Inflammatory macrophage treated with lipopolysaccharide for 1 hour (primary cell): ENCODE measurements around the gene CLEC11A.

ENCODE experiments used
- DNase-seq, 2 donors: peaks; one replicate each; pipeline ENCODE4 v3.0.0-alpha.2; 2020 to 2022

CLEC11A gene, protein sequence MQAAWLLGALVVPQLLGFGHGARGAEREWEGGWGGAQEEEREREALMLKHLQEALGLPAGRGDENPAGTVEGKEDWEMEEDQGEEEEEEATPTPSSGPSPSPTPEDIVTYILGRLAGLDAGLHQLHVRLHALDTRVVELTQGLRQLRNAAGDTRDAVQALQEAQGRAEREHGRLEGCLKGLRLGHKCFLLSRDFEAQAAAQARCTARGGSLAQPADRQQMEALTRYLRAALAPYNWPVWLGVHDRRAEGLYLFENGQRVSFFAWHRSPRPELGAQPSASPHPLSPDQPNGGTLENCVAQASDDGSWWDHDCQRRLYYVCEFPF

DNA sequence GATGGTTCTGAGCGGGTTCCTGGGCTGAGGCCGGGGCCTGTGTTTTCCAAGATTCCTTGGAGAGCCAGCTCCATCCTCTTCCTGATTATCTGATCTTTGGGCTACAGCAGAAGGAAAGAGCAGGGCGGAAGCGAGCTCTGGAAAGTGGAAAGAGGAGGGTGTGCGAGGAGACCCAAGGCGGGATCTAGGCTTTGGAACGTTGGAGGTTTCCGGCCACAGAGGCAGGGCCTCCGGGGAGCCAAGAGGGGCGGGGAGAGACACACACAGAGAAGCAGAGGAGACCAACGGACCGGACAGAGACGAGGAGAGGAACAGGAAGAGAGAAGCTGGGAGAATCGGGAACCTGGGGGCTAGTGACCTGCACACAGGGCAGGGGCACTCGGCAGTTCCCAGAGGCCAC lies at the start of gene CLEC11A:
TSS of gene CLEC11A (plus strand) at position 296 of the 400 bp plus-strand sequence. CDS start 162 bp downstream, outside the sequence.
- peak; percentile 13 to 21 for DNase-seq

DNA sequence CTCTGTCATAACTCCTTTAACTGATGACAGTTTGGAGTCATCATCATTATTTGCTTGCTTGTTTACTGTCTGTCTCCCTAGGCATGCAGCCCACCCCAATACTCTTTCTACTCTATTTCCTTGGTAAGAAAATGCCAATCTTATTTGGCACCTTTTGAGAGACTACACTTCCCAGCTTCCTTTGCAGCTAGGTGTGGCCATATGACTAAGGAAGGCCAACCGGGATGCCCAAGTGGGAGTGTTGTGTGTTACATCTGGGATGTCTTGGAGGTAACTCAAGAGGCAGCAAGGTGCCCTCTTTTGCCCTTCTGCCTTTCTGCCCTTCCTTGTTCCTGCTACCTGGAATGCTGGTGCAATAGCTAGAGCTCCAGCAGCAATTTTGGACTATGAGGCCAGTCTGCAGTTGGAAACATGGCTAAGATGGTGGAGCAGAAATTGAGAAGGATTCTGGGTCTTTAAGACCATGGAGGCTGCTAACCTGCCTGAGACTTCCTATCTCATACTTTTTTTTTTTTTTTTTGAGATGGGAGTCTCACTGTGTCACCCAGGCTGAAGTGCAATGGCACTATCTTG lies 46.5 kb upstream of the CLEC11A start:
- DNase-seq, result no peak

DNA sequence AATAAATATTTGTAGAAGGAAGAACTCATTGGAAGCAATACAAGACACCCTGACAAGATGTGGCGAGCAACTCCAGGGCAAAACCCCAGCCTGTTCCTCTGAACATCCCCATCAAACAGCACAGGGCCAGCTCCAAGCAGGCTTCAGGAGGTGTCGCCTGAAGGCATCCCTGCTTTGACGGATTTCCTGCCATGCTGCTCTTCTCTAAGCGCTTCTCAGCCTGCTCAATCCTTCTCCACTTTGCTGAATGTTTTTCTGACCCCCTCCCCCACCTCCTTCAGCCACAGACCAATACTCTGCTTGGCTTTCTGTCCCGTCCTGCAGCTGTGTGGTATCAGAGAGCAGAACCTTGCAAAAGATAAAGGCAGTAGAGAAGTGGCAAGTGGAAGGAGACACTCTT lies 45.5 kb upstream of the CLEC11A start:
- DNase-seq, result no peak

- no peak for DNase-seq
Measured at GRCh38 chr19:50678323-50678722, 44.8 kb upstream of the CLEC11A start.

DNA sequence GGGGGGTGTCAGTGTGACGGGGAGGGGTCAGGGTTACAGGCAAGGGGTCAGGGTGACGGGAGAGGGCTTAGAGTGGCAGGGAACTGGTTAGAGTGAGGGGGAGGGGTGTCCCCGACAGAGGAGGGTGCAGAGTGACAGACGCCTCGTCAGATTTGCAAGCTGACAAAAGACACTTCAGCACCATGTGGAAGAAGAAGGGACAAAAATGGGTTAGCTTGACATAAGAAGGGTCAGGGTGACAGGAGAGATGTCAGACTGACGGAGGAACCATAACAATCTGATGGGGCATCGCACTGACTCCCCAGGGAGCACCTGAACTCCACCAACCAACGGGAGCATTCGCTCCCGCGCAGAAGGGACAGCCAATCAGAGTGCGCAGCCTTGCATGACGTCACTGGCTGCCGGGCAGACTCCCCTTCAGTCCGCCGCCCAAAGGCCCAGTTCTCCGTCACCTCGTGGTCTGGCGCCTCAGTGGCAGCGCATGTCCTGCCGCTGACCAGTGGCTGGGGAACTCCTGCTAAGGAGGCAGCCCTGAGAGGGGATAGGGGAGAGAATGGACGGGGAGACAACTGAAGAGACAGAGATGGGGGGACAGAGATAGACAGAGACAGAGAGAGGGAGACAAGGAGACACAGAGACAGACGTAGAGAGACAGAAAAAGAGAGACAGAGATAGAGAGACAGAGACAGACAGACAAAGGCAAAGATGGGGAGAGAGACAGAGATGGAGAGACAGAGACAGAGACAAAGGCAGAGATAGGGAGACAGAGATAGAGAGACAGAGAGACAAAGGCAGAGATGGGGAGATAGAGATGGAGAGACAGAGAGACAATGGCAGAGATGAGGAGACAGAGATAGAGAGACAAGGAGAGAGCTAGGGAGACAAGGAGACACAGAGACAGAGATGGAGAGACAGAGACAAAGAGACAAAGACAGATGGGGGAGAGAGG lies 43.7 kb upstream of the CLEC11A start:
- peak; percentile 57 to 87 for DNase-seq

DNA sequence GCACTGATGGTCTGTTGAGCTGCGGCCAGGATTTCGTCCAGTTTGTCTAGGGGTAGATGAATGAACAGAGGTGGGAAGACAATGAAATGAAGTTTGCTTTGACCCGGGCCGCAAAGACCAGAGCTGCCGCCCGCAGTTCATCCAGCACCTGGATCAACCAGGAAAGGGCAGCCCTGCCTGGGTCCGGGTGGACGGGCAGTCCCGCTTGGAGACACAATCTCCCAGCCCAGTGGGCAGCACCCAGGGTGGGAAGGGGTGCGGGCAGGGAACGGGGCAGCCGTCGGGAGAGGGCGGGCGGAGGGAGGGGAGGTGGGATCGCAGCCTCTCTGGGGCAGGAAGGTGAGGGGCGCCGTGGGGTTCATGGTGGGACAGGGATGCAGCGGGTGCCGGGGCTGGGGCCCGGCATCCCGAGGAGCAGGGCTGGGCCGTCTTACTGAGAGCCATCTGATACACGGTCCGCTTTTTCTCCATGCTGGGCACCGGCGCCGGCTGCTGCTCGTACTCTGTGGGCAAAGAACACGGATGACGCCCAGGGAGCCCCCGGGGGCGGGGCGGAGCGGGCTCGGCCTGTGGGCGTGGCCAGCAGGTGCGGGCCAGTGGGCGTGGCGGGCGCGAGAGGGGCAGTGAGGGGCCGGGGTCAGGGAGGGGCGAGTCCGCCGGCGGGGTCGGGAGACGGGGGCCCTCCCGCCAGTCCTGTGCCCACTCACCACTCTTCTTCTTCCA lies 36.7 kb upstream of the CLEC11A start:
- DNase-seq, result no peak

- DNase-seq, result no peak
Measured at GRCh38 chr19:50688766-50689165, 34.4 kb upstream of the CLEC11A start.

GRCh38 chr19:50690439-50690838 lies 32.7 kb upstream of the CLEC11A start:
- no peak for DNase-seq

- no peak for DNase-seq
Measured at GRCh38 chr19:50693064-50693975, 29.8 kb upstream of the CLEC11A start.

- DNase-seq, result no peak
Measured at GRCh38 chr19:50694815-50695145, 28.4 kb upstream of the CLEC11A start.

- DNase-seq, result no peak
Measured at GRCh38 chr19:50695251-50696093, 27.7 kb upstream of the CLEC11A start.

GRCh38 chr19:50696094-50696483 lies 27.1 kb upstream of the CLEC11A start:
- no peak for DNase-seq

DNA sequence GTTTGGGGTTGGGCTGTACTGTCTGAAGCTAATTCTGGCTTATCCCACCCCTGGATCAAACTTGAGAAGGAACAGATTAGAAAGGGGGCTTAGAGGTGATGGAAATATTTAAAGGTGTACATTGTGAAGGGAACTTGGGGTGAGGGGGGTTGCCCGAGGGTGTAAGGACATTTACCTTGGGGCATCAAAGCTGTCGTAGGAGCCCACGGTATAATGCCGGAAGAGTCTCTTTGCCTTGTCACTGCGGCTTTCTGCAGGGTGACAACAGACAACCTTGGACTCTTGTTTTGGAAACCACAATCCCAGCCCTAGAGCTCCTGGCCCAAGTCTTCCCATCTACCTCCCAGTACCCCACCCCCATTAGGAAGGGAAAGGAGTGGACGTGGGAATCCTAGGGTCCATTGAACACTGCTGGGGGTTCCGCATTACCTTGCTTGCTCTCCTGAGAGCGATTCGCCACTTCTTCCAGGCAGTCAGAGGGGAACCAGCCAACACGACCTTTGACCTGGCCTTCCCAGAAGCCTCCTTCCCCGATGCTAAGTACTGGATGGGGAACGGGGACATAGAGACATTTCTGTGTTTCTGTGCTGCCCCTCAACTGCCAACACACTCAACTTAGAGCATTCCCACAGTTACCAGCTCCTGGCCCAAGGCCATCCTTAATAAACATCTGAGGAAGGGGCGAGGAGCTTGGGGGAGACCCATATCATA lies 25.6 kb upstream of the CLEC11A start:
- no peak for DNase-seq

GRCh38 chr19:50701367-50701985 lies 21.7 kb upstream of the CLEC11A start:
- DNase-seq, result no peak

DNA sequence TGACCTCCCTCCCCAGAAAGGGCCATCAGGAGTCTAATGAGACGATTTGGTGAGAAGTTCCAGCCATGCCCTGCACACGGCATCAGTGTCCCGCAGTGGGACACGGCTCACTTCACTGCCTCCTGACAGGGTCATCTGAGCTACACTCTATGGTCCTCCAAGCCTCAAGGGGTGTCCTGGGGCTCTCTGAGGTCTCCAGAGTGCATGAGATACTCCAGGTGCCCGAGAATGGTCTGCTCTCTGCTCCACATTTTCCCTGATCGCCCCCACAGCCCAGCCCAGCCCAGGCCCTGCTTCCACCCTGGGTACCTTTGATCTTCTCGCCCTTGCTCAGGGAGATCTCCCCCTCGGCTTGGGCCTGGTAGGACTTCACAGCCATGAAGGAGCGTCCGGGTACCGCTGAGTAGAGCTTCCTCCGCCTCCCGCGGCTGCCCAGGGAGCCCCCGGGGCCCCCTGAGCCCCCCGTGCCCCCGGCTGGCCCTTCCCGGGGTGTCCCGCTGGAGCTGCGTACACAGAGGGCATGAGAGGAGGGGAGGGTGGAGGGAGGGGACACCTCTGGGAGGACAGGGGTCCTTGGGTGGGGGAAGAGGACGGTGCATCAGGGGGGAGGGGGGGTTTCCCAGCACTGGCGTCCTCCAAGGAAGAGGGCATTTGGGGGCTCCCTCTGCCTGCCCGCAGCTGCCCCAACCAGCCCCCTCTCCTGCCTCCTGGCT lies 20.9 kb upstream of the CLEC11A start:
- no peak for DNase-seq

- peak; percentile 20 to 44 for DNase-seq
Measured at GRCh38 chr19:50702871-50703829, 20.0 kb upstream of the CLEC11A start.

- DNase-seq, result no peak
Measured at GRCh38 chr19:50703915-50704796, 19.0 kb upstream of the CLEC11A start.
